Hematopoietic multipotent progenitor cell treated with erythropoietin and hydrocortisone succinate and interleukin-3 and kit ligand, for 8 days (in vitro differentiated cells): ENCODE data around the gene CEND1.

Experiments used
- DNase-seq: peaks from one replicate; pipeline ENCODE4 v3.0.0-alpha.2; 2015

Gene CEND1

DNA sequence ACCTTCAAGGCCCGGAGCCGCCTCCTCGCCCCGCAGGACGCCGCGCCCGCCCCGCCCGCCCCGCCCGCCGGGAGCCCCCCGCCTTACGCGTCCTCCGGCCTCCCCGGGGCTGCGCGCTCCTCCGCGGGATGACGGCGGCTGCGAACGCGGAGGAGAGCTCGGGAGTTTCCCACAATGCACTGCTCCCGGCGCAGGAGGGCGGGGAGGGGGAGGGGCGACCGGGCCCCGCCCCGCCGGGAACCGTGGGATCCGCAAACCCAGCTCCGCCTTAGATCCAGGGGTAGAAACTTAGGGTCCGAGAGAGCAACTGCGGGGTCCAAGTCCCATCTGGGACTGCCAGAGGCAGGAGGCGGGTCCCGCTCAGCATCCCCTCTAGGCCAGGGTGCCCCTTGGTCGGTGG lies at the start of gene CEND1:
TSS of gene CEND1 (minus strand) at position 148 of the 400 bp plus-strand sequence. CDS start 1,514 bp downstream, outside the sequence.
- DNase-seq = no peak

DNA sequence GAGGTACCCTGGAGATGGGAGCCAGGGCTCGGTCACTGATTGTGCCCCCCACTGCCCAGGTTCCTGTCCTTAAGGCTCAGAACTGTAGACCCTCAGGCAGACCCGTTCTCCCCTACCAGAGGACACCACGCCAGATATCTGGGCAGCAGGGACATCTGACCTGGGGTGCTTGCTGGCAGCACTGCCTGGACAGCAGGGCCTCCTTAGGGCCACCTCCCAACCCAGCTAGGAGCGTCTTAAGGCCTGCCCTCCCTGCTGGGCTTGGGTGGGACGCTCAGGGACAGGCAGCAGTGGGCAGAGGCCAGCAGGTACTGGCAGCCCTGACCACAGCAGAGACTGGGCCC lies 49.4 kb upstream of the CEND1 start:
- no peak for DNase-seq

DNA sequence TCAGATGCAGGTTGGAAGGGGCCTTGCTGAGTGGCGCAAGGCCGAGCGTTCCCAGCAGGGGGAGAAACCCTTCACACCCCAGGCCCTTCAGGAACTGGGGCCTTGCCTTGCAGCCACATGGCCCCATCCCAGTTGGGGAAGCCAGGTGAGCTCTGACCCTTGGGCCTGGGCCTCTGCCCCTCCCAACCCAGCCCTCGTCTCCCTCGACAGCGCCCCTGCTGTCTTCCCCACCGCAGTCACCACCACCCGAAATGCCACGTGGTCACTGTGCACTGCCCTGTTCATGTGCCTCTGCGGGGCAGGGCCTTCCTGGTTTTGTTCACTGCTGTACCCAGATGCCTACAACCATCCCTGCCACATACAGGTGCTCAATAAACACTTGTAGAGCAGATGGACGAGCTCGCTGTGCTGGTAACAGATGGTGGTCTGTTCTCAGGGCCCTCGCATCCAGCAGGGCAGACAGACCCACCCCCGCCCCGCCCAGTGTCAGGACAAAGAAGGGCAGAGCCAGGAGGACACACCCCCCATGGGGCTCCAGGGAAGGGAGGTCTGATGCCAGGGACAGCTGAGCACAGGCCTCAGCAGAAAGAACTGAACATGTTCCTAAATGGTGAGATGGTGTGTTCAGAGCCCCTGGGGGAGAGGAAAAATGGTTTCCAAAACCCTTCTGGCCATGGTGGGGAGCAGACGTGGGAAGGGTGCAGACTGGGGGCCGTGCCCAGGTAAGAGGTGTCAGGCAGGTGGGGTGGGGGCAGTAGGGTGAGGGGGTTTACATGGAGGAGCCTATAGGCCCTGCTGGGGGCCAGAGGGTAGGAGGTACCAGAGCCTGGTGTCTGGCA lies 48.8 kb upstream of the CEND1 start:
- DNase-seq = no peak

DNA sequence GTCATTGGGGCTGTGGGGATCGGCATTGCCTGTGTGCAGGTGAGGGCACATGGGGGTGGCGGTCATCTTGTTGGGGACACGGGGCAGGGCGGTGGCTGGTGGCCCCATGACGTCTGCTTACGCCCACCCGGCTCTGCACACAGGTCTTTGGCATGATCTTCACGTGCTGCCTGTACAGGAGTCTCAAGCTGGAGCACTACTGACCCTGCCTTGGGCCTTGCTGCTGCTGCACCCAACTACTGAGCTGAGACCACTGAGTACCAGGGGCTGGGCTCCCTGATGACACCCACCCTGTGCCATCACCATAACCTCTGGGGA lies 48.1 kb upstream of the CEND1 start:
- DNase-seq = no peak

DNA sequence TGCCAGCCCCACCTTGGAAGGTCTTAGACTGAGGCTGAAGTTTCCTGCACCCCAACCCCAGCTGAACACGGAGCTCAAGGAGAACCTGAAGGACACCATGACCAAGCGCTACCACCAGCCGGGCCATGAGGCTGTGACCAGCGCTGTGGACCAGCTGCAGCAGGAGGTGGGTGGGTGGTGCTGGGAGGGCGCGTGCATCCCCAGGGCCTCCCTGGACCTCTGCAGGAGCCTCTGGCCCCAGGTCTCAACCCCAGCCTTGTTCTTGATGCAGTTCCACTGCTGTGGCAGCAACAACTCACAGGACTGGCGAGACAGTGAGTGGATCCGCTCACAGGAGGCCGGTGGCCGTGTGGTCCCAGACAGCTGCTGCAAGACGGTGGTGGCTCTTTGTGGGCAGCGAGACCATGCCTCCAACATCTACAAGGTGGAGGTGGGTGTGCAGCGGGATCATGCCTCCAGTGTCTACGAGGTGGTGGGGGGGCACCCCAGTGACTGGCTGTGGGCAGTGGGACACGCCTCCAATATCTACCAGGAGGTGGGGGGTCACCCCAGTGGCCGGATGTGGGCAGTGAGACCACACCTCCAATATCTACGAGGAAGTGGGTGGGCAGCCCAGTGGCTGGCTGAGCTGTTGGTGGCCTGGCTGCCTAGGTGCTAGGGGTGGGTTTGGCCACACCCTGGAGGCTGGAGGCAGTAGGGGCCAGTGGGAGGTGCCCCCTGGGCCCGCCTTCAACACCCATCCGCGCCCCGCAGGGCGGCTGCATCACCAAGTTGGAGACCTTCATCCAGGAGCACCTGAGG lies 47.5 kb upstream of the CEND1 start:
- peak; percentile 61 for DNase-seq

DNA sequence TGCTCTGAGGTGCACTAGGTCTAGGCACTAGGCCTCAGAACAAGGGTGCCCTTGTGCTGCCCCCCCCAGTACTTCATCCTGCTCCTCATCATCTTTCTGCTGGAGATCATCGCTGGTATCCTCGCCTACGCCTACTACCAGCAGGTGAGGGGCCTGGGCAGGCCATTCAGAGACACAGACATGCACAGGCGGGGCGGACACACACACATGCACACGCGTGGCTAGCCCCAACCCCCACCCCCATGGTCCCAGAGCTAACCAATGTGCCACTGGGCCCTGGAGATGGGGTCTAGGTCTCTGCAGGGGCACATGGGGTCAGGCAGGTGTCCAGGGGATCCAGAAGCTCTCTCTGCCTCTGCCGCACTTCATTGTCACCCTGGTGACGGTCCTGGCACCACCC lies 46.8 kb upstream of the CEND1 start:
- no peak for DNase-seq

DNA sequence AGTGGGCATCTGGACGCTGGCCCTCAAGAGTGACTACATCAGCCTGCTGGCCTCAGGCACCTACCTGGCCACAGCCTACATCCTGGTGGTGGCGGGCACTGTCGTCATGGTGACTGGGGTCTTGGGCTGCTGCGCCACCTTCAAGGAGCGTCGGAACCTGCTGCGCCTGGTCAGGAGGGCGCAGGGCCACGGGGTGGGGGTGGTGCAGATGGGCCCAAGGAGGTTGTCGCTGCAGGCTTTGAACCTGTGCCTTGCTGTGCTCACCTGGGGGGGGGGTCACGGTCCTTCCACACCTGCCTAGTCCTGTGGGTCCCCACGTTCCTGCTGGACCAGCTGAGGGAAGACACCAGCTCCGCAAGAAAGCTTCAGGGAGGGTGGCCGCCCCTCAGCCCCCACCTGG lies 46.4 kb upstream of the CEND1 start:
- no peak for DNase-seq

DNA sequence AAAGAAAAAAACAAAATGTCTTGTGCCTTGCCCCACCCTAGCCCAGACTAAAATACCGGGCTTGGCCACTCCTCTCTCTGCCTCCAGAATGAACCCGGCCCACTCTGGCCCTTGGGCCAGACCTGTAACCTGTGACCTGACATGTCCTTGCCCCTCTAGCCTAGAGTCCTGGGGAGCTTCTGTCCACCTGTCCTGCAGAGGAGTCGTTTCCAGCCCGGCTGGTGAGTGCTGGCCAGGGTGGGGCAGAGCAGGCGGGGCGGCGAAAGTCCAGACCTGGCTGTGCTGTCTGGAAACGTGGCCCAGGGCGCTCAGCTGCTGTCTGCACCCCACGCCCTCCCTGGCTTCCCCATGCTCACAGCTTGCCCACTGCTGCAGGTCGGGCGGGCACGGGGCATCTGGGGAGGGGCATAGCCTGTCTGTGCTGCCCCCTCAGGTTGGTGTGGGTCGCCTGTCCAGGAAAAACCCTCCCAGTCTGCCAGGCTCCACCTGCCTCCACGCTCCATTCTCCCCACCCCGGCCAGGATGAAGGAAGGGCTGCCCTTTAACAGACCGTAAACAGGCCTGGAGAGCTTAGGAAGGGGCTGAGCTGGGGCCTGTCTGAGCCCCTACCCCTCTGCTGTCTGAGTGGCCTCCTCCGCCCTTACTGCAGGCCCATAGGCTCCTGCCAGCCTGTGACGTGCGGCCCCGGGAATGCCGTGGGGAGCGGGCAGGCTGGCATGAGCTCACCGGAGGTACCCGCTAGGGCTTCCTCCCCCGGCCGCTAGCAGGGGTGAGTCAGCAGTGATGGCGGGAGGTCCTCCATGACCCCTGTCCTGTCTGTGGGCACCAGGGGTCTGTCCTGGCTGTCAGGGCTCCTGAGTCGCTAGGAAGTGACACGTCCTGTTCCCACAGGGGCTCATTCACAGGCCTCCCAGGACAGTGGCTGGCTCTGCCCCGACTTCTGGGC lies 44.8 kb upstream of the CEND1 start:
- no peak for DNase-seq

DNA sequence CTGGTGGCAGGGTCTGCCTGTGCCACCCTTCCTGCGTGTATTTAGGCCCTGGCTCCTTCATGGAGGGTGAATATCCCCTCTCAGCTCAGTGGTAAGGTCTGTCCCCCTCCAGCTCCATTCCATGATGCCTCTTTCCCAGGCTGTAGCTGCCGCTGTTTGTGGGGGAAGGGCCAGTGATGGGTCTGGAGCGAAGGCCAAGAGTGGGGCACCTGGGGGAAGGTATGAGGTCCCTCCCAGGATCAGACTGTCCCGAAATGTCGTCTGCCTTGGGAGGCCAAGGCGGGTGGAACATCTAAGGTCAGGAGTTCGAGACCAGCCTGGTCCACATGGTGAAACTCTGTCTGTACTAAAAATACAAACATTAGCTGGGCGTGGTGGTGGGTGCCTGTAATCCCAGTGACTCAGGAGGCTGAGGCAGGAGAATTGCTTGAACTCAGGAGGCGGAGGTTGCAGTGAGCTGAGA lies 44.0 kb upstream of the CEND1 start:
- DNase-seq = no peak

DNA sequence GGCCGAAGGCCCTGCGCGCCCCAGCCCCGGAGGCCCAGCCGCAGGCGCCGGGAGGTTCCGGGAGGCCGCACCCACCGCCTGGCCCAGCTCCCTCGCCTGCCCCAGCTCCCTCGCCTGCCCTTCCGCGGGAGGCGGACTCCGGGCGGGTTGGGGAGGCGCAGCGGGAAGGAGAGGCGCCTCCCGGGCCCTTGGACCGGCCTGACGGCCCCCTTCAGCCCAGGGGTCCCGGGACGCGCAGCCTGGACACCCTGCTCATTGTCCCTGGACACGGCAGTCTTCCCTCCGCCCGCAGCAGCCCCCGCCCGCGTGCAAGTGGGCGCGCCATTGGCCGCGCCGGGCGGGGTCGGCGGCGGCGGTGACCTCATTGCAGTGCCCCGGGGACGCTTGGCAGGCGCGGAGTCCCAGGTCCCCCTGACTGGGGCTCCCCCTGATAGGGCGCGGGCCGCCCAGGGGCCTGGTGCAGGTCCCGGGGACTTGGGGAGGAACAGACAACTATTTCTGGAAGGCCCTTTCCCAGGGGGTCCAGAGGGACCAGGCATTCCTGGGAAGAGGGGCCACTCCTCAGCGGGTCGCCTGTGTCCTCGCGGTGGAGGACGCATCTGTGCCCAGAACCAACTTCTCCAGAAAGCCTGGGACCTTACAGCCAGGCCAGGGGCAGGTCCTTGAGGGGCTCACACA lies 43.4 kb upstream of the CEND1 start:
- DNase-seq = peak; percentile 60

DNA sequence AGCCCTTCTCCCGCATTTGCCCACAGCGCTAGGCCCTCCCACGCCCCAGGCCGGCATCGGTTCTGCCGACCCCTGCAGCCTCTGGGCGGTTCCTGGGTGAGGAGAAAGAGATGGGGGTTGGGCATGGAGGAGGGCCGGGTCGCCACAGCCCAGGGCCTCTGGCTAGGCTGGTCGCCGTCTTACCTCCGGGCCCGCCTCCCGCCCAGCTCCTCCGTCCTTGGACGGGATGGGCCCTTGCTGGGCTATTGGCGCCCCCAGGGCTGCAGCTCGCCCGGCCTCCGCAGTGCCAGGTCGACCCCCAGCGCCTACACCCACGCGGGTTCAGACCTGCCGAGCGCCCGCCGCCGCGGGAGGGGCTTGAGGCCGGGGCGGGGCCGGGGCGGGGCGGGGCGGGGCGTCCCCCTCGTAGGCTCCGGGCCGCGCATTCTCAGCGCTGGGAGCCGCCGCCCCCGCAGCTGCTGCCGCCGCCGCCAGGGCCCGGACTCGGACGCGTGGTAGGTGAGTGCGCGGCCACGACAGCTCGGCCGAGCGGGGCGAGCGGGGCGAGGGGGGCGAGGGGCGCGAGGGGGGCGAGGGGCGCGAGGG lies 42.7 kb upstream of the CEND1 start, which contains the start of gene CD151:
TSS of gene CD151 (plus strand) at position 424 of the 585 bp plus-strand sequence. CDS start 3,118 bp downstream, outside the sequence.
- DNase-seq = peak; percentile 59

DNA sequence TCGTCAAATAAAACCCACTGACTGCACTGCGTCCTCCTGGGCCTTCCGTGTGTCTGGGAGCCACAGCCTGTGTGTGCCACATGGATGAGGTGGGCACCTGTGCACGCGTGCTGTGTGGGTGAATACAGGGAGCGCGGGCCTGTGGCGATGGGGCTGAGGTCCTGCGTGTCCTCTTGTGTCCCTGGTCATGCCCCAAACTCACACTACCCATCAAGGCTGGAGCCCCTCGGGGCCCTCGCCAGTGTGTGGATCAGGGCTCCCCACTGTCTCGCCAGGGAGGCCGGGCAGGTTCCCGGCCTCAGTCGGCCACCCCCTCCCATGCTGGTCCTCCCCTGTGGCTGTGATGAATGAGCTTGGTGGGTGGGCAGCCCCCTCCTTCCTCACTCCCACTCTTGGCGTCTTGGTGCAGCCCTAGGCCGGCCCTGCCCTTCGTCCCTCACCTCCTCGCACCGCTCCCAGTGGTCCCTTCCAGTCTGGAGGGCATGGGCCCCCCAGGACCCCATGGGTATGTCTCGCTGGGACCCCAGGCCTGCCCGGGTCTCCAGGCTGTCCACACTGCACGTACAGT lies 42.2 kb upstream of the CEND1 start:
- DNase-seq = no peak

DNA sequence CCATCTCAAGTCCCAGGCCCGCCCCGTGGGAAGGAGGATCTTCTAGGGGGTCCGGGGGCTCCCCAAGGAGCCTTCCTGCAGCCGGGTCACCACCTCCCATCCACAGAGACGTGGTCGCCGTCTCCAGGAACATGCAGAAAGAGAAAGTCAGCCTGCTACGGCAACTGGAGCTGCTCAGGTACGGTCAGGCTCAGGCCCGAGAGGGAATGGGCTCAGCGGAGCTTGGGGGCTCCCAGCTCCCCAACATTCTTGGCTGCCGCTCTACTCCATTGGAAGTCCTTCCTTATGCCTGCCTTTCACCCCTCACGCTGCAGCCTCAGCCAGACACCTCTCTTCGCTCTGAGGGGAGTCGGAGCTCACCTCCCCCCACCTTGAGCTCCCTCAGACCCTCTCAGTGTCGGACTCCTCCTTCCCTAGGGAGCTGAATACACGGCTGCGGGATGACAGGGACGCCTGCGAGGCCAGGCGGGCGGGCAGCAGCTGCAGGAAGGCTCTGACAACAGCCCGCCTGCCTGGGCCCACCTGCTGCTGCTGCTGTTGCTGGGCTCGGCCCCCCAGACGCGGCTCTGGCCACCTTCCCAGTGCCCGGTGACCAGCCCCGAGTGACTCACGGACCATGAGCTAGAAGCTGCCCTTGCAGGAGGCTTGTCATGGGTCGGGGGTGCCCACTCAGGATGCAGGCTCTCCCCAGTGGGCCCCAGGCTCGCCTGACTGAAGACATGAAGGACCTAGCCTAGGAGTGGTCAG lies 41.4 kb upstream of the CEND1 start:
- DNase-seq = no peak

DNA sequence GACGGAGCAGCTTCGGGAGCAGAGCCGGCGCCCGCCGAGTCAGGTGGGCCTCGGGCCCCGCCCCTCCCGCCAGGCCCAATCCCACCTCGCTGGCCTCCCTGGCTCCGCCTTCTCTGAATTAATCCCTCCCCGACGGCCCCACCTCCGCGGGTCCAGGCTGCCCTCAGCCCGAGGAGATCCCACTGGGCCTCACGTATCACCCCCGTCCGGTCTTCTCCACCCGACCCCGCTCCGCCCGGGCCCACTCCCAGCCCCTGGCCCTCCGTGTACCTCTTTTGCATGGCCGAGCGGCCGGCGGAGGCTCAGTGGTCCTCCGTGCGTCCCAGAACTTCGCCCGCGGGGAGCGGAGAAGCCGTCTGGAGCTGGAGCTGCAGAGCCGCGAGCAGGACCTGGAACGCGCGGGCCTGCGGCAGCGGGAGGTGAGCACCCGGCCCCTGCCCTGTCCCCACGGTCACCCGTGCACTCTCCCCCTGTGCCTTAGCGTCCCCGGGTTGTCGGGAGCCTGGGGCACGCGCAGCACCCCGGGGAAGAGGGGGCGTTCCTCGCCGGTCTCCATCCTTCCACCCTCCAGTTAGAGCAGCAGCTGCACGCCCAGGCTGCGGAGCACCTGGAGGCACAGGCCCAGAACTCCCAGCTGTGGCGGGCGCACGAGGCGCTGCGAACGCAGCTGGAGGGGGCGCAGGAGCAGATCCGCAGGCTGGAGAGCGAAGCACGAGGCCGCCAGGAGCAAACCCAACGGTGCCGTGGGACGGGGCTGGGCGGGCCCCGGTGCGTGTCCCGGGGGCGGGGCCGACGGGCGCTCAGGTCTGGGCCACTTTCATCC lies 40.6 kb upstream of the CEND1 start:
- peak; percentile 66 for DNase-seq

DNA sequence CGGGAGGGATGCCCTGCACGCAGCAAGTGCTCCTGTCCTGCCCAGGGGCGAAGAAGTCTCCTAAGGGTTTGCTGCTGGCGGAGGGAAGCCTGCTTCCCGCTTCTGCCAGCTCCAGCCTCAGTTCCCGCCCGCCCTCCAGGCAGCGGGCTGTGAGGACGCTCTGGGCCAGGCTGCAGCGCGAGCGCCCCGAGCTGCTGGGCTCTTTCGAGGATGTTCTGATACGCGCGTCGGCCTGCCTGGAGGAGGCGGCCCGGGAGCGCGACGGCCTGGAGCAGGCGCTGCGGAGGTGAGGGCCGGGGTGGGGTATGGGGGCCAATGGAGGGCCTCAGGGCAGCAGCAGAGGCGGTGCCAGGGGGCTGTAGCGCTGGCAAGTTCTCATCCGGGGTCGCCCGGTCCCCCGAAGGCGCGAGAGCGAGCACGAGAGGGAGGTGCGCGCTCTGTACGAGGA lies 40.0 kb upstream of the CEND1 start:
- peak; percentile 1 for DNase-seq

DNA sequence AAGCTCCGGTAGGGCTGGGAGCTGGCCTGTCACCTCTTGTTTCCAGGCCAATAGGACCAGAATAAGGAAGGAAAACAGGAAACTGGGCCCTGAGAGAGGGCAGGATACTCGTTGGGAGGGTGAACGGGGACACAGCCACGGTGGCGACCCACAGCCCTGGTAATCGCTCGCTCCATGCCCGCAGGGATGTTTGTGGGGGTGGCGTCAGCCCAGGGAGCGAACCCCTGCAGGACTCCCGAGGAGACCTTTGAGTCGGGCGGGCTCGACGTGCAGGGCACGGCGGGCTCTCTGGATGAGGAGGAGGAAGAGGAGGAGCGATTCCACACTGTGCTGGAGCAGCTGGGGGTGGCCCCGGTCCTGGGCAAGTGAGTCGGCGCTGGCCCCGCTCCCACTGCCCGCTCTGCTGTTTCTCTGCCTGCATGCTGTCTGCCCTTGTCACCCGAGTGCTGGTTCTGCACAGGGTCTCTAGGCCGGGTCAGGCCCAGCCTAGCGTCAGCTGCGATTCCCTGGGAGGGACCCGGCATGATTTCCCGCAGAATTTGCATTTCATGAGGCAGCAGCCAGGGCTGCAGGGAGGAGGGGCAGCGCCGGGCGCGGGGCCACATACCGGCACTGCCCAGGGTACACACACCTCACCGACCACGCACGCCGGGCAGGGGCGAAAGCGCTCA lies 39.4 kb upstream of the CEND1 start:
- DNase-seq = peak; percentile 8

DNA sequence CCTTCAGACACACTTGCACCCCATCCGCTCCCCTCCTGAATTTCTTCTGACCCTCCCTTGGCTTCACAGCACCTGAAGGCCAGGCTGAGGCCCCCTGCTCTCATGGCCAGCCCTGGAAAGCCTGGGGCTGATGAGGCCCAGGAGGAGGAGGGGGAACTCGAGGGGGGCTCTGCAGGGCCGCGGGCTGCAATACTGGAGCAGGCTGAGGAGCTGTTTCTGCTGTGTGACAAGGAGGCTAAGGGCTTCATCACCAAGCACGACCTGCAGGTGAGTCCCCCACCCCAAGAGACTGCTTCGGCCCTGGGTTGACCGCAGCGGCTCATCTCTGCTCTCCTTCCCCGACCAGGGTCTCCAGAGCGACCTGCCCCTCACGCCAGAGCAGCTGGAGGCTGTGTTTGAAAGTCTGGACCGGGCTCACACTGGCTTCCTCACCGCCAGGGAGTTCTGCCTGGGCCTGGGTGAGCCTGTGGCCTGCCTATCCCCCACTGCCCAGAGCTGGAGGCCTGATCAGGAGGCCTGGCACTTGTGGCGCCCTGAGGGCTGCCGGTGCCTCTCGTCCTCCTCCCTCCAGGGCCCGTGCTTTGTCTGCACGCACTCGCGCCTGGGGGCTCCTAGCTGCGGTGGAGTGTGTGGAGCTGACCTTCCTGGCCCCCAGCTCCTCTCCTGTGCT lies 38.8 kb upstream of the CEND1 start:
- no peak for DNase-seq

DNA sequence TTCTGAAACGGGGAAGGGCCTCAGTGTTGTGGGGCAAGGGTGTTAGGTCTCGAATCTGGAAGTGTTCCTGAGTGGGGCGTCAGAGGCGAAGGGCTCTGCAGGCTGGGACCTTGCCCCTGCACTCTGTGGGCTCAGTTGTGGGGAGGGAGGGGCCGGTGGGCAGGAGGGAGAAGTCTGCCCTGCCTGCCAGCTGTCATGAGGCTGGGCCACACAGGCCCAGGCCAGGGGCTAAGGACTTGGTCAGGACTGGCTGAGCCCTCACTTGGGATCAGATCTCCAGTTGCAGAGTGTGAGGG lies 38.0 kb upstream of the CEND1 start, which contains the start of gene CRACR2B:
TSS of gene CRACR2B (plus strand) at position 23 of the 296 bp plus-strand sequence. CDS start 689 bp downstream, outside the sequence.
- peak; percentile 1 for DNase-seq
